Measurements from ENCODE around the gene ZNF385B. TPM values are rescaled to one million over a fixed set of nuclear protein-coding genes. Genes with fewer than 3 reads are reported as not detected.
"Not testable (repeated sequence)": the region's sequence is repeated elsewhere in the genome, so short reads cannot be mapped to it uniquely, and the experiment has no call there.

Gene ZNF385B
- polyA plus RNA-seq, 4 donors = 0.21 to 2.3 (median 0.22) TPM; not detected in 1

- DNase-seq = no peak
- Histone ChIP-seq H3K9me3 (ENCODE audit: control insufficient read depth in 2 of 2, insufficient read depth in 1 of 2, low read depth in 1 of 2, low read length in 1 of 2) (no peaks in the 10 kb centered on the region), H3K4me3 (ENCODE audit: low read depth in 1 of 3, low read length in 3 of 3) (no peak overlapping the region), H3K4me1 (ENCODE audit: control insufficient read depth in 3 of 3, insufficient read depth in 2 of 3, low read depth in 1 of 3, low read length in 2 of 3) (no peaks in the 10 kb centered on the region), H3K27ac (ENCODE audit: low read depth in 1 of 3, low read length in 2 of 3) (no peak overlapping the region), H3K36me3 (ENCODE audit: control insufficient read depth in 3 of 3, insufficient read depth in 2 of 3, low read depth in 1 of 3, low read length in 3 of 3) (no peaks in the 10 kb centered on the region), H3K27me3 (ENCODE audit: control insufficient read depth in 3 of 3, insufficient read depth in 3 of 3, low read length in 3 of 3) (no peaks in the 10 kb centered on the region)
- WGBS, 3 donors = 79 to 85% (median 81%) methylated on average over 3 of the region's 3 CpGs
- no peak for FAIRE-seq
Measured at GRCh38 chr2:179788104-179788503, 73.3 kb downstream of the ZNF385B start.

- H3K9me3 ChIP-seq (ENCODE audit: control insufficient read depth in 2 of 2, insufficient read depth in 1 of 2, low read depth in 1 of 2, low read length in 1 of 2) = no peaks in the 10 kb centered on the region
- no peaks in the 10 kb centered on the region for H3K27me3 ChIP-seq (ENCODE audit: control insufficient read depth in 3 of 3, insufficient read depth in 3 of 3, low read length in 3 of 3)
- no peak overlapping the region for H3K27ac ChIP-seq (ENCODE audit: low read depth in 1 of 3, low read length in 2 of 3)
- WGBS, 3 donors = 14 to 59% (median 22%) methylated on average over 2 of the region's 2 CpGs
- H3K4me3 ChIP-seq (ENCODE audit: low read depth in 1 of 3, low read length in 3 of 3) = no peak overlapping the region
- H3K36me3 ChIP-seq (ENCODE audit: control insufficient read depth in 3 of 3, insufficient read depth in 2 of 3, low read depth in 1 of 3, low read length in 3 of 3) = no peaks in the 10 kb centered on the region
- no peak for DNase-seq
- no peaks in the 10 kb centered on the region for H3K4me1 ChIP-seq (ENCODE audit: control insufficient read depth in 3 of 3, insufficient read depth in 2 of 3, low read depth in 1 of 3, low read length in 2 of 3)
- no peak for FAIRE-seq
Measured at GRCh38 chr2:179787601-179788000, 73.8 kb downstream of the ZNF385B start.

- no peaks in the 10 kb centered on the region for H3K9me3 ChIP-seq (ENCODE audit: control insufficient read depth in 2 of 2, insufficient read depth in 1 of 2, low read depth in 1 of 2, low read length in 1 of 2)
- no peak overlapping the region for H3K4me3 ChIP-seq (ENCODE audit: low read depth in 1 of 3, low read length in 3 of 3)
- DNase-seq (no peak), FAIRE-seq (no peak)
- H3K27me3 ChIP-seq (ENCODE audit: control insufficient read depth in 3 of 3, insufficient read depth in 3 of 3, low read length in 3 of 3) = no peaks in the 10 kb centered on the region
- H3K27ac ChIP-seq (ENCODE audit: low read depth in 1 of 3, low read length in 2 of 3) = no peak overlapping the region
- WGBS, 3 donors = 81 to 96% (median 89%) methylated on average over 1 of the region's 1 CpG
- no peaks in the 10 kb centered on the region for H3K36me3 ChIP-seq (ENCODE audit: control insufficient read depth in 3 of 3, insufficient read depth in 2 of 3, low read depth in 1 of 3, low read length in 3 of 3)
- H3K4me1 ChIP-seq (ENCODE audit: control insufficient read depth in 3 of 3, insufficient read depth in 2 of 3, low read depth in 1 of 3, low read length in 2 of 3) = no peaks in the 10 kb centered on the region
Measured at GRCh38 chr2:179785902-179786301, 75.5 kb downstream of the ZNF385B start.

GRCh38 chr2:179782346-179782745, 79.1 kb downstream of the ZNF385B start:
- not testable (repeated sequence) for H3K4me3 ChIP-seq (ENCODE audit: low read depth in 1 of 3, low read length in 3 of 3); FAIRE-seq; H3K4me1 ChIP-seq (ENCODE audit: control insufficient read depth in 3 of 3, insufficient read depth in 2 of 3, low read depth in 1 of 3, low read length in 2 of 3); DNase-seq; H3K9me3 ChIP-seq (ENCODE audit: control insufficient read depth in 2 of 2, insufficient read depth in 1 of 2, low read depth in 1 of 2, low read length in 1 of 2); H3K27me3 ChIP-seq (ENCODE audit: control insufficient read depth in 3 of 3, insufficient read depth in 3 of 3, low read length in 3 of 3); H3K36me3 ChIP-seq (ENCODE audit: control insufficient read depth in 3 of 3, insufficient read depth in 2 of 3, low read depth in 1 of 3, low read length in 3 of 3); H3K27ac ChIP-seq (ENCODE audit: low read depth in 1 of 3, low read length in 2 of 3)
- WGBS, 3 donors = 67 to 82% (median 68%) methylated on average over 2 of the region's 2 CpGs

GRCh38 chr2:179773986-179774385, 87.4 kb downstream of the ZNF385B start:
- Histone ChIP-seq H3K4me1 (ENCODE audit: control insufficient read depth in 3 of 3, insufficient read depth in 2 of 3, low read depth in 1 of 3, low read length in 2 of 3) (no peaks in the 10 kb centered on the region), H3K27ac (ENCODE audit: low read depth in 1 of 3, low read length in 2 of 3) (no peak overlapping the region), H3K36me3 (ENCODE audit: control insufficient read depth in 3 of 3, insufficient read depth in 2 of 3, low read depth in 1 of 3, low read length in 3 of 3) (no peaks in the 10 kb centered on the region), H3K27me3 (ENCODE audit: control insufficient read depth in 3 of 3, insufficient read depth in 3 of 3, low read length in 3 of 3) (peaks cover 0 to 2% (median 0%) of the 10 kb centered on the region in 3 donors), H3K4me3 (ENCODE audit: low read depth in 1 of 3, low read length in 3 of 3) (no peak overlapping the region), H3K9me3 (ENCODE audit: control insufficient read depth in 2 of 2, insufficient read depth in 1 of 2, low read depth in 1 of 2, low read length in 1 of 2) (no peaks in the 10 kb centered on the region)
- no peak for DNase-seq
- WGBS, 3 donors = 85 to 94% (median 92%) methylated on average over 4 of the region's 4 CpGs
- FAIRE-seq = no peak

- no peaks in the 10 kb centered on the region for H3K9me3 ChIP-seq (ENCODE audit: control insufficient read depth in 2 of 2, insufficient read depth in 1 of 2, low read depth in 1 of 2, low read length in 1 of 2)
- no peaks in the 10 kb centered on the region for H3K4me1 ChIP-seq (ENCODE audit: control insufficient read depth in 3 of 3, insufficient read depth in 2 of 3, low read depth in 1 of 3, low read length in 2 of 3)
- DNase-seq = no peak
- no peak overlapping the region for H3K4me3 ChIP-seq (ENCODE audit: low read depth in 1 of 3, low read length in 3 of 3)
- H3K27me3 ChIP-seq (ENCODE audit: control insufficient read depth in 3 of 3, insufficient read depth in 3 of 3, low read length in 3 of 3) = peaks cover 0 to 2% (median 0%) of the 10 kb centered on the region in 3 donors
- no peak for FAIRE-seq
- no peaks in the 10 kb centered on the region for H3K36me3 ChIP-seq (ENCODE audit: control insufficient read depth in 3 of 3, insufficient read depth in 2 of 3, low read depth in 1 of 3, low read length in 3 of 3)
- 84 to 98% (median 96%) methylated on average over 1 of the region's 1 CpG for WGBS, 3 donors
- H3K27ac ChIP-seq (ENCODE audit: low read depth in 1 of 3, low read length in 2 of 3) = no peak overlapping the region
Measured at GRCh38 chr2:179772346-179772745, 89.1 kb downstream of the ZNF385B start.

- H3K36me3 ChIP-seq (ENCODE audit: control insufficient read depth in 3 of 3, insufficient read depth in 2 of 3, low read depth in 1 of 3, low read length in 3 of 3) = no peaks in the 10 kb centered on the region
- no peak for FAIRE-seq
- no peak overlapping the region for H3K27ac ChIP-seq (ENCODE audit: low read depth in 1 of 3, low read length in 2 of 3)
- no peaks in the 10 kb centered on the region for H3K9me3 ChIP-seq (ENCODE audit: control insufficient read depth in 2 of 2, insufficient read depth in 1 of 2, low read depth in 1 of 2, low read length in 1 of 2)
- H3K4me1 ChIP-seq (ENCODE audit: control insufficient read depth in 3 of 3, insufficient read depth in 2 of 3, low read depth in 1 of 3, low read length in 2 of 3) = no peaks in the 10 kb centered on the region
- no peak for DNase-seq
- WGBS, 3 donors = 68 to 85% (median 75%) methylated on average over 4 of the region's 4 CpGs
- peaks cover 0 to 2% (median 0%) of the 10 kb centered on the region in 3 donors for H3K27me3 ChIP-seq (ENCODE audit: control insufficient read depth in 3 of 3, insufficient read depth in 3 of 3, low read length in 3 of 3)
- H3K4me3 ChIP-seq (ENCODE audit: low read depth in 1 of 3, low read length in 3 of 3) = no peak overlapping the region
Measured at GRCh38 chr2:179771791-179772190, 89.6 kb downstream of the ZNF385B start.

GRCh38 chr2:179770029-179770428, 91.4 kb downstream of the ZNF385B start:
- Histone ChIP-seq H3K4me3 (ENCODE audit: low read depth in 1 of 3, low read length in 3 of 3) (no peak overlapping the region), H3K9me3 (ENCODE audit: control insufficient read depth in 2 of 2, insufficient read depth in 1 of 2, low read depth in 1 of 2, low read length in 1 of 2) (no peaks in the 10 kb centered on the region), H3K27ac (ENCODE audit: low read depth in 1 of 3, low read length in 2 of 3) (no peak overlapping the region), H3K4me1 (ENCODE audit: control insufficient read depth in 3 of 3, insufficient read depth in 2 of 3, low read depth in 1 of 3, low read length in 2 of 3) (no peaks in the 10 kb centered on the region), H3K36me3 (ENCODE audit: control insufficient read depth in 3 of 3, insufficient read depth in 2 of 3, low read depth in 1 of 3, low read length in 3 of 3) (no peaks in the 10 kb centered on the region), H3K27me3 (ENCODE audit: control insufficient read depth in 3 of 3, insufficient read depth in 3 of 3, low read length in 3 of 3) (peaks cover 0 to 5% (median 0%) of the 10 kb centered on the region in 3 donors)
- 5 to 60% (median 19%) methylated on average over 1 of the region's 1 CpG for WGBS, 3 donors
- FAIRE-seq (no peak), DNase-seq (no peak)

- no peaks in the 10 kb centered on the region for H3K36me3 ChIP-seq (ENCODE audit: control insufficient read depth in 3 of 3, insufficient read depth in 2 of 3, low read depth in 1 of 3, low read length in 3 of 3)
- FAIRE-seq (no peak), DNase-seq (no peak)
- no peak overlapping the region for H3K4me3 ChIP-seq (ENCODE audit: low read depth in 1 of 3, low read length in 3 of 3)
- H3K27ac ChIP-seq (ENCODE audit: low read depth in 1 of 3, low read length in 2 of 3) = no peak overlapping the region
- peaks cover 0 to 5% (median 0%) of the 10 kb centered on the region in 3 donors for H3K27me3 ChIP-seq (ENCODE audit: control insufficient read depth in 3 of 3, insufficient read depth in 3 of 3, low read length in 3 of 3)
- H3K9me3 ChIP-seq (ENCODE audit: control insufficient read depth in 2 of 2, insufficient read depth in 1 of 2, low read depth in 1 of 2, low read length in 1 of 2) = no peaks in the 10 kb centered on the region
- 58 to 77% (median 77%) methylated on average over 8 of the region's 8 CpGs for WGBS, 3 donors
- no peaks in the 10 kb centered on the region for H3K4me1 ChIP-seq (ENCODE audit: control insufficient read depth in 3 of 3, insufficient read depth in 2 of 3, low read depth in 1 of 3, low read length in 2 of 3)
Measured at GRCh38 chr2:179769323-179769722, 92.1 kb downstream of the ZNF385B start.
